Cerebellar nuclear complex (tissue), 1 donor: Measurements from ENCODE around the gene OBP2B.
"Not testable (repeated sequence)": the region's sequence is repeated elsewhere in the genome, so short reads cannot be mapped to it uniquely, and the experiment has no call there.

Source experiments
- DNase-seq, 2 experiments: peaks; one replicate each; lab custom pipeline; 2025; lab: John Stamatoyannopoulos, UW

OBP2B gene, protein sequence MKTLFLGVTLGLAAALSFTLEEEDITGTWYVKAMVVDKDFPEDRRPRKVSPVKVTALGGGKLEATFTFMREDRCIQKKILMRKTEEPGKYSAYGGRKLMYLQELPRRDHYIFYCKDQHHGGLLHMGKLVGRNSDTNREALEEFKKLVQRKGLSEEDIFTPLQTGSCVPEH

DNA sequence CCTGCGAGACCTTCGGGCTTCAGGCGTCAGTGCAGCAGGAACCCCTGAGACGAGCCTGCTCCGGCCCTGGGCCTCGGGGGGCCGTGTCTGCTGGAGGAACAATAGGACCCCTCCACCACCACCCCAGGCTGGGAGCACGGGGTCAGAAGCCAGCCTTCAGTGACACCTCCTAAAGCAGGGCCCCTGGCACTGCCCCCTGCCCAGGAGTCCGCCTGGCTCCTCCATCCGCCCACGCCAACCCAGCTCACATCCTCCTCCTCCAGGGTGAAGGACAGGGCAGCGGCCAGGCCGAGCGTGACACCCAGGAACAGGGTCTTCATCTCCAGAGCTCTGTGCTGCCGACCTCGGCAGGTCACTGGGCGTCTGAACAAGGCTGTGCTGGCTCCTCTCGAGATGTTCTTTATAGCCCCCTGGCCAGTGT, at the start of gene OBP2B:
TSS of gene OBP2B (minus strand) at position 371 of the 421 bp plus-strand sequence. CDS start at position 320, 51 bp downstream.
- DNase-seq = not testable (repeated sequence)

DNA sequence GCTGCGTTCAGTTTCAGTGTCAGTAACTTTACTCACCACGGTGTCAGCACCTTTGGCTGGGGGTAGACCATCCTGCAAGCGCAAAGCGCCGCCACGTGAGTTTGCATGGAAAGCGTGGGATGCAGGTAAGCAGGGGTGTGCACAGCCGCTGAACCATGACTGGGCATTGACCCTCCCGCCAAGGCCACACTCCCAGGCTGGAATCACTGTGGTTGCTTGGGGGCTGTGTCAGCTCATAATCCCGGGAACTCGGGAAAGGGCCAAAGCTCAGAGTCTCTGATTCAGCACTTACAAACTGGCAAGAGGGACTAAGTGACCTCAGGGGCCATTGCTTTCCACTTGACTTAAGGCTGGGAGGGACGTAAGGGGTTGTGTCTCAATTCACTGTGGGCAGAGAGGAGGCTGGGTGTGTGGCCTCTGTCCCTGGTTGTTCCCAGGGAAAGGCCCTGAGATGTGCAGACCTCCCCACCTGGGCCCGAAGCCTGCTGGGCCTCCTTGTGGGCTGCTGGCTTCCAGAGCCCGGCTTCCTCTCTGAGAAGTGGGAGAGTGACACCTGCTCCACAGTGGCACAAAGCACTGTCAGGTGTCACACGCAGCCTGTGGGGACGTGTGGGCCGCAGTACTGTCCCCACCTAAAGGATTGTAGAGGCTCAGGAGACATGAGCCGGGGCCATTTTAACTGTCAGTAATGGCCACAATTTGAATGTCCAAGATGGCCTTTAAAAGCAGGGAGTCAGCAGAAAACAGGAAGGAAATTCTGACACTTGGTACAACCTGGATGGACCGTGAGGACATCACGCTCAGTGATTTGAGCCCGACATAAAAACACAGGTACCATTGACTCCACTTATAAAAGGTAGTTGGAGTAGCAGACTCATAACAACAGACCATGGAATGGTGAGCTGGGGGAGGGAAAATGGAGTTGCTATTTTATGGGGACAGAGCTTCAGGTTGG, 49.3 kb upstream of the OBP2B start:
- no peak for DNase-seq

DNA sequence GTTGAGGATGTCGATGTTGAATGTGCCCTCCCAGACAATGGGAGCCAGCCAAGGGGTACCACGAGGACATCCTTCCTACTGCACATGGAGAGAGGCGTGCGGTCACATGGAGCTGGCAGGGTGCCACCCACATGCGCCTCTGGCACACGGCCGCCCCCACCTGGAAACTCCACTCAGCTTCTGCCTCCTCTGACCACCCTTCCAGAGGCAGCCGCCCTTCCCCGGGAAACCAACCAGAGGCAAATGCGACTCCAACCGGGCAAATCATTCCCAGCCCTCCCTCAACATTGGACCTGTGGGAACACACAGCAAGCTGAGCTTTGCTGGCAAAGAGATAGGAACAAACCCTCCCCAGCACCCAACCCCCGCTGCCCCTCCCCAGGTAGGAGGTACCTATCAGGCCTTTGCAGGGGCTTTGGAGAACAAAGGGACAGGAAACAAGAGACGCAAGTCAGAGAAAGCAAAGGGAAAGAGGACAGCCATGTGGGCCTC, 48.5 kb upstream of the OBP2B start:
- DNase-seq = no peak

DNA sequence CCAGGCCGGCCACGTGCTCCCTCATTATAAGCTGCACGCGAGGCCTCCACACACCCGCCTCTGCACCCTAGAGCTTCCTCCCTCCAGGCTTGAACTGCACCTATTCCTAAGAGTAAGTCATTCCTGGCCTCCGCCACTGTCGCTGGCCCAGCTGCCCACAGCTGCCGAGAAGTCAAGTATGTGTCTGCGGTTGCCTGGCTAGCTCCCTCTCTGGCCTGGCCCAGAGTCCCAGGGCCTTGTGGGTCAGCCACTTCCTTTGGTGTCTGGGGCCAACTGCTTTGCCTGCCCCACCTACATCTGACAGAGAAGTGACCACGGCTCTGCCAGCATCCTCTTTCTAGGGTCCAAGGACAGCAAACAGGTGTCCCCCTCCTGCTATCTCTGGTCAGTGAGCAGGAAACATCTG, 47.6 kb upstream of the OBP2B start:
- DNase-seq = no peak

DNA sequence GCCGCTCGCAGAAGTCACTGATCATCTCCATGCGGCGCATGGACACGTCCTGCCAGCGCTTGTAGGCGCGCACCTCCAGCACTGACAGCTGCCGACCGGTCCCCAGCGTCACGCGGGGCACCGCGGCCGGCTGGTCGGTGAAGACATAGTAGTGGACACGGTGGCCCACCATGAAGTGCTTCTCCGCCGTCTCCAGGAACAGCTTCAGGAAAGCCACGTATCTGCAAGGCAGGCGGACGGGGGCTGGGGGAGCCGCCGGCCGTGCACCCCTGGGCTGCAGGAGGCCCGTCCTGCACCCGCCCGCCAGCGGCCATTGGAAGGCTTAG, 47.0 kb upstream of the OBP2B start:
- DNase-seq = no peak

DNA sequence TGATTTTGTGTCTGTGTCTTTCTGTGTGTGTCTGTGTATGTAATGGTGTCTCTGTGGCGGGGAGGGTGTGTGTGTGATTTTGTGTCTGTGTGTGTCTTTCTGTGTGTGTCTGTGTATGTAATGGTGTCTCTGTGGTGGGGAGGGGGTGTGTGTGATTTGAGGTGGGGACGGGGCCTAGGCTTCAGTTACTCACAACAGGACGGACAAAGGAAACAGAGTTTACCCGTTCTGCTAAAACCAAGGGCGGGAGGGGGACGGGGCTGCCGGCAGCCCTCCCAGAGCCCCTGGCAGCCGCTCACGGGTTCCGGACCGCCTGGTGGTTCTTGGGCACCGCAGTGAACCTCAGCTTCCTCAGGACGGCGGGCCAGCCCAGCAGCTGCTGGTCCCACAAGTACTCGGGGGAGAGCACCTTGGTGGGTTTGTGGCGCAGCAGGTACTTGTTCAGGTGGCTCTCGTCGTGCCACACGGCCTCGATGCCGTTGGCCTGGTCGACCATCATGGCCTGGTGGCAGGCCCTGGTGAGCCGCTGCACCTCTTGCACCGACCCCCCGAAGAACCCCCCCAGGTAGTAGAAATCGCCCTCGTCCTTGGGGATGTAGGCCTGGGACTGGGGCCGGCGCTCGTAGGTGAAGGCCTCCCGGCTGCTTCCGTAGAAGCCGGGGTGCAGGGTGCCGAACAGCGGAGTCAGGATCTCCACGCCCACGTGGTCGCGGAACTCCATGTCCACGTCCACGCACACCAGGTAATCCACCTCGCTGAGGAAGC, 46.5 kb upstream of the OBP2B start:
- no peak for DNase-seq

DNA sequence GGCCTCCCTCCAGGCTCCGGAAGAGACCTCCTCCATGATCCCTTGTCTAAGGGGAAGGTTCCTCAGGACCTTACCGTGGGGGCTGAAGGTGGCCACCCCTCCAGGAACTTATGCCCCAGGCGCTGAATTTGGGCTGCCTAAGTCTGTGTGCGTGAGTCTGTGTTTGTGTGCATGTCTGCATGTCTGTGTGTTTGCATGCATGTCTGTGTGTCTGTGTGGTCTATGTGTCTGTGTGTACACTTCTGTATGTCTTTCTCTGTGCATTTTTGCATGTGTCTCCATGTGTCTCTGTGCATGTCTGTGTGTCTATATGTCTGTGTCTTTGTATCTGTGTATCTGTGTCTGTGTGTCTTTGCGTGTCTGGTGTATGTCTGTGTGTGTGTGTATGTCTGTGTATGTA, 45.4 kb upstream of the OBP2B start:
- no peak for DNase-seq

DNA sequence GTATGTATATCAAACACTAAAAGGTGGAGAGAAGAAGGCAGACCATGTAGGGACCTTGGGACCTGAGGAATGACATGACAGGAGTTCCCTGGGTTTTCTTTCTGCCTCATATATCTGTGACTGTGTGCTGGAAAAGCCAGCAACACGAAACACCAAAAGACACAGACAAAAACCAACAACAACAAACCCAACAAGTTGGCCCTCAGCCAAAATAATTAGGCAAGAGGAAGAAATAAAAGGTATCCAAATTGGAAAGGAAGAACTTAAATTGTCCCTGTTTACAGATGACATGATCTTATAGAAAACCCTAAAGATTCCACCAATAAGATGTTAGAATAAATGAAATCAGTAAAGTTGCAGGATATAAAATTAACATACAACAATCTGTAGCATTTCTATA, 44.2 kb upstream of the OBP2B start:
- DNase-seq = no peak

DNA sequence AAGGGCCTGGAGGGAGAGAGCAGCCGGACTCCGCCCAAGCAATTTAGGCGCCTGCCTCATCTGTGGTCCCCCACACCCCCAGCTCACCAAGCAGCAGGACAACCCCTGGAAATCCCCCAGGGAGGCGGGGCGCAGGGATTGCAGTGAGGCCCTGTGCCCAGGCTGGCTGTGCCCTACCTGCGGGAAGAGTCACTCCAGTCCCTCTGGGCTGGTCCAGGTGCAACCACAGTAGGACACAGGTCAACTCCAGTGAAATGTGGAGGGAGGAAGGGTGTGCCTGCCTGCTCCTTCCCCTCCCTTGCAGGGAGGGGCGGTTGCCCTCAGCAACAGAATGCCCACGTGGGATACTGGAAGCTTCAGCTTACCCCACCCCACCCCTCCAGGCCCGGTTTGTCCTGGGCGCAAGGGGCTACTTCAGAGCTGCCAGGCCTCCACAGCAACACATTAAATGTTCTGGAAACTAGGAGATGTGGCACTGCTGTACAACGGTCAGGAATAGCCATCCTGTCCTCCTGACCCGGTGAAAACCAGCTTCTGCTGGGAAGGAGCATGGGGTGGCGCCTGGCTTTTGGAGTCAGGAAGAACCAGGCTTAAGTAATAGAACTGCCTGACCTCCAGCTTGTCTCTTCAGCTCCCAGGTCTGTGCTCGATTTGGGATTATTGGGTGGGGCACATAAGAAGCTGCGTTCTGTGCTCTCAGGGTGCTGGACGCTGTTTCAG, 43.4 kb upstream of the OBP2B start:
- no peak for DNase-seq

DNA sequence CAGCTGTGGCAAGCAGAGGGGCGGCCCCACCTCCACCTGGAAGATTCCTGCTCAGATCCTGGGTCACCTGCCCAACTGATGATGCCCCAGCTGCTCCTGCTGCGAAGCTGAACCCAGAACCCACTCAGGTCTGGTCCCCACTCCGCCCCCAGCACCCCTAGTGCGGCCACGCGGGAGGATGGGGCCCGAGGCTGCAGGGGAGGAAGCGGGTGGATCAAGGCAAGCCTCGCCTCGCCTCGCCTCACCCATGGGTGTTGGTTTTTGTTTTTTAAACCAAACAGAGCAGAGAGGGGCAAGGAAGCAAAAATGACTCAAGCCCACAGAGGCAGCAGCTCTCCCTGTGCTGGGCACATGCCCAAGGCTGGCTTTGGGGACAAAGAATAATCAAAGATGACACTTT, 42.7 kb upstream of the OBP2B start:
- DNase-seq = no peak

DNA sequence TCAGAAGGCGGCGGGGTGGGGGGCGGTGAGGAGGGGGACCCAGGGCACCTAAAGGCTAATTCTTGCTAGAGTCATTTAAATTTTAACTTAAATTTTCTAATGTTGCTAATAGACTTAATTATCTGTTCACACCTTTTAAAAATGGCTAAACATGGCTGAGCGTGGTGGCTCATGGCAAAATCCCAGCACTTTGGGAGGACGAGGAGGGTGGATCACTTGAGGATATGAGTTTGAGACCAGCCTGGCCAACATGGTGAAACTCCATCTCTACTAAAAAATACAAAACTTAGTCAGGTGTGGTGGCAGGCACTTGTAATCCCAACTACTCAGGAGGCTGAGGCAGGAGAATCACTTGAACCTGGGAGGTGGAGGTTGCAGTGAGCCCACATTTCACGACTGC, 42.2 kb upstream of the OBP2B start:
- not testable (repeated sequence) for DNase-seq

DNA sequence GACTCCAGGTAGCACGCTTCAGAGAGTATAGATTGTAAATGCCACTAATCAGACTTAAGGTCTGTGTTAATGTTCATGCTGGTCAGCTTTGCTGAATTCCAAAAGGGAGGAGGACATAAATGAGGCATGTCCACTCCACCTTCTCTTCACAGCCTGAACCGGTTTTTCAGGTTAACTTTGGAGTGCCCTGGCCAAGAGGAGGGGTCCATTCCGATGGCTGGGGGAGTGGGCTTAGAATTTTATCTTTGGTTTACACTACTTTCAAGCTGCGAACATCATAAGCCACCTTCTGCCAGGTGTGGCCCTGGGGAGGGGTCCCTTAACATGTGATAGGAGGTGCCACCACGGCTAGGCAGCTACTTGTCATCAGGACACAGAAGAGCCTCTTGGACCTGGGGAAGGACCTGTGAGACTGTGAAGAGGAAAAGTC, 41.7 kb upstream of the OBP2B start:
- DNase-seq = no peak

DNA sequence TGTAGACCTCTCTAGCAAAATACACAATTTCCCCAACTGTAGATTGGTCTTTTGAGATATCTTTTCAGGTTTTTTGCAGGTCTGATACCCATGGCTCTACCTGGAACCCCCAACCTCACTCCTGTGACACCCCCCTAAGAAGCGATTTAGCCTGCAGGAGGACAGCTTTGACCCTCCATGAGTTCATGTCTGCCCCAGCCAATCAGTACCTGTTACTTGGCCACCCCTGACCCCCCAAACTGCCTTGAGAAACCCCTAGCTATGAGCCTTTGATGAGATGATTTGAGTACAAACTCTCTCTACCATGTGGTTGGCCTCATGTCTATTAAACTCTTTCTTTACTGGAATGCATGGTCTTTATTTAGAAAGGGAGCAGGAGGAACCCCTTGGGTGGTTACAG, 40.3 kb upstream of the OBP2B start:
- no peak for DNase-seq

DNA sequence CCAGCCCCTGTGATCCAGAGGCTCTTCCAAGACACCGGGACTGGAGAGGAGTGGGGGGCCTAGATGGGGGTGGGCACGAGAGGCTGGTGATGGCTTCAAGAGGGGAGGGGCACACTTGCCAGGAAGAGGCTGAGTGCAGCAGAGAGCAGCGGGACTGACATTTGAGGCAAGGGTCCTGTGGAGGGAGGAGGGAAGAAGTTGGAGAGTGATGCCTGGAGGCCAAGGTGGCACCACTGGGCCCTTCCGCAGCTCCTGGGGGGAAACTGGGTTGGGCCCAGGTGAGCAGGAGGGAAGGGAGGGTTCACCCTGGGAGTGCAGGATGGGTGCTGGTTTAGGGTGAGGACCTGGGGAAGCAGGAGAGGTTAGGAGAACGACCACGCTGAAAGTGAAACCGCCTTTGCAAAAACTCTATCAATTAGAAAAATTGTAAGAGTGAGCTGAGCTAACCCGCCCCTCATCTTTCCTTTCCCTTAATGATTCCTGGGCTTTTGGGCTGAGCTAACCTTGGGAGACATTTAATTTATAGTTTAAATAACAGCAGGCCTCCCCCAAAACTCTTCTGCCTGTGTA, 39.8 kb upstream of the OBP2B start:
- DNase-seq = no peak

DNA sequence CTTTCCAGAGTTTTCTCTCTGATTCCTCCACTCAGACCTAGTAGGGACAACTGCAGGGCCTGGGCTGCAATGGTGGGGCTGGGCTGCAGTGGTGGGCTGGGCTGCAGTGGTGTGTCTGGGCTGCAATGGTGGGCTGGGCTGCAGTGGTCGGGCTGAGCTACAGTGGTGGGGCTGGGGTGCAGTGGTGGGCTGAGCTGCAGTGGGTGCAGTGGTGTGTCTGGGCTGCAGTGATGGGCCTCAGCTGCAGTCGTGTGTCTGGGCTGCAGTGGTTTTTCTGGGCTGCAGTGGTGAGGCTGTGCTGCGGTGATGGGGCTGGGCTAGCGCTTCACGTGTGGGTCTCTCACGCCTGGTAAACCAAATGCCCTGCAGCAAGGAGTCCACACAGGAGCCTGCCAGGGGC, 38.6 kb upstream of the OBP2B start:
- no peak for DNase-seq

DNA sequence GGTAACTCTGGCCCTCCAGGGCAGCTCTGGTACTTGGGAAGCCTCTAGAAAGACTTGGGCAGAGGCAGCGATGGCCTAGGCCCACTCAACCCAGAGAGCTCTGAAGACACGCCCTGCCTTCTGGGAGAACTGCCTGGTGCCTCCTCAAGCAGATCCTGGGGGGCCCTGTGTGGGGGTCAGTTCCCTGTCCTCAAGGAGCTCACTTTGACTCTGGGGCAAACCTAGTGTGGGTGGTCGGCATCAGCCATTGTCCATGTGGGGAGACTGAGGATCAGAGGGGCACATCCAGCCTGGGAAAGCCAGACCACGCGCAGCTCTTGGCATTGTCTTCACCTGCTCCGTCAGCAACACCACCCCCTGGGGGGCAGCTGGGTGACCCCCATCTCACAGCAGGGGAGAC, 37.9 kb upstream of the OBP2B start:
- DNase-seq = no peak

DNA sequence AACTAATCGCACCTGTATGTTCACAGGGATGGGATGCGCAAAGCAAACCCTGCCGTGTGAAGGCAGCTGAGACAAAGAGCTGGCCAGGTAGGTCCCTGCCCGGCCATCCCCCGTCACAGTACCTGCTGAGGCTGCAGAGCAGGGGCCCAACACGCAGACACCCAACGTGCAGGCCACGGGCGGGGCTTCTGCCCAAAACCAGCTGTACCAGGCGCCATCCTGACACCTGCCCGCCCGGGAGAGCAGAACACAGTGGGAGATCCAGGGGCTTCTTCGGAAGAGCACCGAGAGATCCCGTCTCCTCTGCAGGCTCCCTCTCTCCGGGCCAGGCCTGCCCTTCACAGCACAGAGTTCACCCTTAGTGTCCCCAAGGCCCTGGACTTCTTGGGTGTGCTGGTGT, 37.5 kb upstream of the OBP2B start:
- no peak for DNase-seq

DNA sequence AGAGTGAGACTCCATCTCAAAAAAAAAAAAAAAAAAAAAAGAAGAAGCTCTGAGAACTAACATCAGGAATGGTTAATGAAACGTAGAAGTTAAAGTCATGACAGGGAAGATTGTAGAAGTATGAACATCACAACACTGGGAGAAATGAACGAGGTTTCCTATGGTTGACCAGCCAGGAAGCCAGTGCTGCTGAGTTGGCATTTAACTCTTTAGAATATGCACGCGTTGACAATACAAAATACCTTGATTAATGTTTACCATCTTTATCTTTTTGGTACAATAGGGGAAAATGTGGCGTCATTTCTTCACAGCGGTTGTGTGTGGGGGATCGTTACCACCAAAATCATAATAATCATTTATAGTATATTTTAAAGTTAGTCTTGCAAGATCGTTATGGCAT, 33.9 kb upstream of the OBP2B start:
- no peak for DNase-seq

DNA sequence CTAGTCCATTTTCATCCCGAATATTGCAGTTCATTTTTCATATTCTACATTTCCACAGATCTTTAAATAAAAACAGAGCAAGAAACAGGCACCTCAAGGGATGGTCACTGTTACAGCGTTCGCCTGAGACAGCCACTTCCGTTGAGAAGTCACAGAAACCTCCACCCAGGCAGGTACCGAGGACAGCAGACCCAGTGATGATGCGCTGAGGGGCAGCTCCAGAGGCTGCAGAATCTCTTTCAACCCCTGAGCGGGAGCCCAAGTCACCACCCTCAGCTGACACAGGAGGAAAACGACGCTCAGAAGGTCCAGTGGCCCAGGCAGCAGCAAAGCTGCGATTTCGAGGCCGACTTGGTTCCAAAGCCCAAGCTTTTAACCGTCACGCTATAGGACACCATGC, 33.2 kb upstream of the OBP2B start:
- no peak for DNase-seq

DNA sequence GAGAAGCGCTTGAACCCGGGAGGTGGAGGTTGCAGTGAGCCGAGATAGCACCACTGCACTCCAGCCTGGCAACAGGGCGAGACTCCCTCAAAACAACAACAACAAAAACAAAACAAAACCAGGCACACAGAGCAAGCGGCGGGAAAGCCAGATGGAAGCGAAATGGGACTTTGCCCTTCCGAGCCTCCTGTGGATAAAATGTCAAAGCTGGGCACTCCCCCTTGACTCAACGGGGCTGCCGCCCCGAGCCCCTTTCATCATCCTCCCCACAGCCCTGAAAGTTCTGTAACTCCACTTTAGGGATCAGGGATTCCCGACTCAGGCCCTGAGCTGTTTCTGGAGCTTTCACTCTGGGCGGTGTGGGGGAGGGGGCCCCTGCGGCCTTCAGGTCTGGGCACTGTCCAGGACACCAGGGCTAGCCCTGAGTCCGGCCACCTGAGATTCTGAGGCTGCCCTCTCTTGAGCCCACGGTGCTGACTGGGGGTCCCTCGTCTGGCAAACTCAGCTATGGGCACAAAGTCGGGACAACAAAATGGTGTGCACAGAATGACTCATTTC, 30.6 kb upstream of the OBP2B start:
- no peak for DNase-seq

DNA sequence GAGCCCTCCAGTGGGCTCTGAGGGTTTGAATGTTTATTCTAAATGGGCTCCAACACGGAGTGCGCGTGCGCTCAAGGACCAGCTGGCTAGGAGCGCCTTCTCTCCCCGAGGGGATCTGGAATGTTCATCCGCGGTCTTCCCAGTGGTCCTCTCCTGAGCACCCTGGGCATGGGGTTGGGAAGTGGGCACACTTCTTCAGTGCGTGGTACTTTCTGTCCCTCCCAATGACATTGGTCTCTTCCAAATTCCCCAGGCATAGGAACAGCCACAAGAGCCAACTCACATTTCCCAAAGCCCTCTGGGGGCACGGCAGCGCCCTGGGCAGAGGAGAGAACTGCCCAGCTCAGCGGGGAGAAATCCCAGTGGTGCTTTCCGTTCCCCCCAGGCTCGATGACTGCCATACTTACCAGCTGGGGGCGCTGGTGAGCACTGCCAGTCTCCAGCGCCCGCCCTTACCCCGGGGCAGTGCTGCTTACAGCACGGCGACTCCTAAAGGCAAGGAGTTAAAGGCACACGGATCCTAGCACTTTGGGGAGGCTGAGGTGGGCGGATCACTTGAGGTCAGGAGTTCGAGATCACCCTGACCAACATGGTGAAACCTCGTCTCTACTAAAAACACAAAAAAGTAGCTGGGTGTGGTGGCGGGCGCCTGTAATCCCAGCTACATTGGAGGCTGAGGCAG, 29.9 kb upstream of the OBP2B start:
- no peak for DNase-seq
